Glomerular visceral epithelial cell (primary cell): ENCODE data around the gene CSF2RB.
"Not testable (repeated sequence)": the region's sequence is repeated elsewhere in the genome, so short reads cannot be mapped to it uniquely, and the experiment has no call there.

ENCODE experiments used
- DNase-seq: peaks from one replicate; pipeline ENCODE4 v3.0.0-alpha.2; 2016; ENCODE audit errors: extremely low spot score

CSF2RB gene

GRCh38 chr22:36966851-36967540, 53.6 kb downstream of the CSF2RB start:
- DNase-seq: no peak

- no peak for DNase-seq
Measured at GRCh38 chr22:36968249-36968964, 55.0 kb downstream of the CSF2RB start.

- DNase-seq: no peak
Measured at GRCh38 chr22:36971341-36972125, 58.1 kb downstream of the CSF2RB start.

GRCh38 chr22:36976606-36977005, 63.2 kb downstream of the CSF2RB start:
- no peak for DNase-seq

GRCh38 chr22:36977401-36977861, 64.0 kb downstream of the CSF2RB start:
- peak; percentile 12 for DNase-seq

GRCh38 chr22:36977947-36978660, 64.7 kb downstream of the CSF2RB start:
- DNase-seq: peak; percentile 79

GRCh38 chr22:36979016-36979910, 65.8 kb downstream of the CSF2RB start:
- DNase-seq: no peak

- no peak for DNase-seq
Measured at GRCh38 chr22:36981247-36981775, 67.9 kb downstream of the CSF2RB start.

GRCh38 chr22:36982136-36982535, 68.7 kb downstream of the CSF2RB start:
- no peak for DNase-seq

- DNase-seq: no peak
Measured at GRCh38 chr22:36985211-36985889, 71.9 kb downstream of the CSF2RB start.

- DNase-seq: no peak
Measured at GRCh38 chr22:36986242-36986821, 72.9 kb downstream of the CSF2RB start.

- no peak for DNase-seq
Measured at GRCh38 chr22:36988075-36988832, 74.8 kb downstream of the CSF2RB start.

- not testable (repeated sequence) for DNase-seq
Measured at GRCh38 chr22:36989012-36989411, 75.6 kb downstream of the CSF2RB start.
